H1 (cell line): ENCODE data around the gene NOL12. TPM values are rescaled to one million over a fixed set of nuclear protein-coding genes. Genes with fewer than 3 reads are reported as not detected.

ENCODE experiments used
- CTCF ChIP-seq, 3 experiments: IDR thresholded peaks; 1 replicate in 2 of 3; 2 replicates in 1 of 3; pipeline versions ENCODE4 v1.5.1 to v1.6.1; 2011; ENCODE audit warnings: low read length in 3 of 3, mild to moderate bottlenecking in 3 of 3, inconsistent platforms in 2 of 3, low read depth in 1 of 3, moderate library complexity in 1 of 3; ENCODE audit not compliant: insufficient read depth in 1 of 3; ENCODE audit errors: control extremely low read depth in 1 of 3
- NANOG ChIP-seq: IDR thresholded peaks from 2 replicates; pipeline ENCODE4 v1.6.1; 2011; ENCODE audit warnings: low read length, low read depth, mild to moderate bottlenecking, inconsistent platforms; ENCODE audit not compliant: insufficient read depth, poor library complexity, severe bottlenecking
- NRF1 ChIP-seq: IDR thresholded peaks from 2 replicates; pipeline ENCODE4 v1.6.1; 2011; ENCODE audit warnings: mild to moderate bottlenecking, low read depth, low read length, improper control_type of control experiment
- RFX5 ChIP-seq: IDR thresholded peaks from 2 replicates; pipeline ENCODE4 v1.6.1; 2011; ENCODE audit warnings: low read depth, low read length, improper control_type of control experiment, borderline replicate concordance
- RNF2 ChIP-seq: fragments of 200-900, 300-1000 bp; sonication (generic); IDR thresholded peaks from 2 replicates; pipeline ENCODE4 v1.7.1; 2016; ENCODE audit warnings: borderline replicate concordance, low read depth, mild to moderate bottlenecking, antibody characterized with exemption, low read length; ENCODE audit not compliant: poor library complexity, severe bottlenecking; ENCODE audit errors: missing control alignments
- SIRT6 ChIP-seq: IDR thresholded peaks from one replicate; pipeline ENCODE4 v1.7.1; 2012; ENCODE audit warnings: low read length, inconsistent platforms
- SRF ChIP-seq: IDR thresholded peaks from 2 replicates; pipeline ENCODE4 v1.6.1; 2011; ENCODE audit warnings: mild to moderate bottlenecking, low read depth, low read length, moderate library complexity
- TBP ChIP-seq: IDR thresholded peaks from 2 replicates; pipeline ENCODE4 v1.6.1; 2011; ENCODE audit warnings: low read depth, low read length, improper control_type of control experiment
- polyA plus RNA-seq, 7 experiments: library from polyadenylated mRNA; depleted of rRNA in 3 of 7; stranded (reverse) in 5 of 7; unstranded in 2 of 7; fragments of >200 nt in 5 of 7; fragments of 200-250 nt in 2 of 7; gene quantifications; 1 replicate in 5 of 7; 2 replicates in 1 of 7; 4 replicates in 1 of 7; pipeline versions ENCODE4 v1.2.1 to v1.2.3, GENCODE V29; 2011 to 2013; ENCODE audit warnings: missing spikeins in 2 of 7, mixed read lengths in 2 of 7
- total RNA-seq: library from RNA; stranded (reverse); fragmentation: NEBNext Ultra II Directional; extraction: Animal tissue kit (Norgen Biotek cat#: 25700); gene quantifications from 2 replicates; pipeline ENCODE4 v1.2.1, GENCODE V29; 2021
- TF ChIP-seq, protein P1 (sequence below): fragments of 300-600 bp; sonication (generic); IDR thresholded peaks from 2 replicates; pipeline ENCODE4 v1.7.1; 2012; ENCODE audit warnings: low read length, moderate library complexity, mild to moderate bottlenecking, inconsistent platforms; ENCODE audit not compliant: insufficient replicate concordance

Gene NOL12
- total and polyA plus RNA-seq, 2 of the 8 experiments (the other 6 are each of a cell fraction or from before 2014, with no cell fraction given), result 25.3 to 28.3 TPM

DNA sequence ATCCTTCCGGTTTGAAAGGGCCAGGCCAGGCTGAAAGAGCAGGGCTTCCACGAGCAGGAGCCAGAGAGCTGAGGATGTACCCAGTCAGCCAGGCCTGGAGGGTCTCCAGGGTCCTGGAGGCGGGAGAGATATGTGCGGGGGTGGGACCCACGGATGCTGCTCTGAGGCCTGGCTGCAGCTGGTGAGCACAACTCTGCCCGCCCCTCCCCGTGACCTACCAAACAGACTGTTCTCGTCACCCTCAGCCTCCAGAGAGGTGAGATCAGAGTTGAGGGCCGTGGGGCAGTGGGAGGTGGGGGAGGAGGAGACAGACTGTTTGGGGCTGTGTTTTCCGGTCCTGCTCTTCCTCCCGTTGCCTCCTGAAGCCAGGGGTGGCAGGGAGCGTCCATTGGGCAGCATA is 52.9 kb downstream of the NOL12 start (continued):
- TF ChIP-seq, protein P1, sequence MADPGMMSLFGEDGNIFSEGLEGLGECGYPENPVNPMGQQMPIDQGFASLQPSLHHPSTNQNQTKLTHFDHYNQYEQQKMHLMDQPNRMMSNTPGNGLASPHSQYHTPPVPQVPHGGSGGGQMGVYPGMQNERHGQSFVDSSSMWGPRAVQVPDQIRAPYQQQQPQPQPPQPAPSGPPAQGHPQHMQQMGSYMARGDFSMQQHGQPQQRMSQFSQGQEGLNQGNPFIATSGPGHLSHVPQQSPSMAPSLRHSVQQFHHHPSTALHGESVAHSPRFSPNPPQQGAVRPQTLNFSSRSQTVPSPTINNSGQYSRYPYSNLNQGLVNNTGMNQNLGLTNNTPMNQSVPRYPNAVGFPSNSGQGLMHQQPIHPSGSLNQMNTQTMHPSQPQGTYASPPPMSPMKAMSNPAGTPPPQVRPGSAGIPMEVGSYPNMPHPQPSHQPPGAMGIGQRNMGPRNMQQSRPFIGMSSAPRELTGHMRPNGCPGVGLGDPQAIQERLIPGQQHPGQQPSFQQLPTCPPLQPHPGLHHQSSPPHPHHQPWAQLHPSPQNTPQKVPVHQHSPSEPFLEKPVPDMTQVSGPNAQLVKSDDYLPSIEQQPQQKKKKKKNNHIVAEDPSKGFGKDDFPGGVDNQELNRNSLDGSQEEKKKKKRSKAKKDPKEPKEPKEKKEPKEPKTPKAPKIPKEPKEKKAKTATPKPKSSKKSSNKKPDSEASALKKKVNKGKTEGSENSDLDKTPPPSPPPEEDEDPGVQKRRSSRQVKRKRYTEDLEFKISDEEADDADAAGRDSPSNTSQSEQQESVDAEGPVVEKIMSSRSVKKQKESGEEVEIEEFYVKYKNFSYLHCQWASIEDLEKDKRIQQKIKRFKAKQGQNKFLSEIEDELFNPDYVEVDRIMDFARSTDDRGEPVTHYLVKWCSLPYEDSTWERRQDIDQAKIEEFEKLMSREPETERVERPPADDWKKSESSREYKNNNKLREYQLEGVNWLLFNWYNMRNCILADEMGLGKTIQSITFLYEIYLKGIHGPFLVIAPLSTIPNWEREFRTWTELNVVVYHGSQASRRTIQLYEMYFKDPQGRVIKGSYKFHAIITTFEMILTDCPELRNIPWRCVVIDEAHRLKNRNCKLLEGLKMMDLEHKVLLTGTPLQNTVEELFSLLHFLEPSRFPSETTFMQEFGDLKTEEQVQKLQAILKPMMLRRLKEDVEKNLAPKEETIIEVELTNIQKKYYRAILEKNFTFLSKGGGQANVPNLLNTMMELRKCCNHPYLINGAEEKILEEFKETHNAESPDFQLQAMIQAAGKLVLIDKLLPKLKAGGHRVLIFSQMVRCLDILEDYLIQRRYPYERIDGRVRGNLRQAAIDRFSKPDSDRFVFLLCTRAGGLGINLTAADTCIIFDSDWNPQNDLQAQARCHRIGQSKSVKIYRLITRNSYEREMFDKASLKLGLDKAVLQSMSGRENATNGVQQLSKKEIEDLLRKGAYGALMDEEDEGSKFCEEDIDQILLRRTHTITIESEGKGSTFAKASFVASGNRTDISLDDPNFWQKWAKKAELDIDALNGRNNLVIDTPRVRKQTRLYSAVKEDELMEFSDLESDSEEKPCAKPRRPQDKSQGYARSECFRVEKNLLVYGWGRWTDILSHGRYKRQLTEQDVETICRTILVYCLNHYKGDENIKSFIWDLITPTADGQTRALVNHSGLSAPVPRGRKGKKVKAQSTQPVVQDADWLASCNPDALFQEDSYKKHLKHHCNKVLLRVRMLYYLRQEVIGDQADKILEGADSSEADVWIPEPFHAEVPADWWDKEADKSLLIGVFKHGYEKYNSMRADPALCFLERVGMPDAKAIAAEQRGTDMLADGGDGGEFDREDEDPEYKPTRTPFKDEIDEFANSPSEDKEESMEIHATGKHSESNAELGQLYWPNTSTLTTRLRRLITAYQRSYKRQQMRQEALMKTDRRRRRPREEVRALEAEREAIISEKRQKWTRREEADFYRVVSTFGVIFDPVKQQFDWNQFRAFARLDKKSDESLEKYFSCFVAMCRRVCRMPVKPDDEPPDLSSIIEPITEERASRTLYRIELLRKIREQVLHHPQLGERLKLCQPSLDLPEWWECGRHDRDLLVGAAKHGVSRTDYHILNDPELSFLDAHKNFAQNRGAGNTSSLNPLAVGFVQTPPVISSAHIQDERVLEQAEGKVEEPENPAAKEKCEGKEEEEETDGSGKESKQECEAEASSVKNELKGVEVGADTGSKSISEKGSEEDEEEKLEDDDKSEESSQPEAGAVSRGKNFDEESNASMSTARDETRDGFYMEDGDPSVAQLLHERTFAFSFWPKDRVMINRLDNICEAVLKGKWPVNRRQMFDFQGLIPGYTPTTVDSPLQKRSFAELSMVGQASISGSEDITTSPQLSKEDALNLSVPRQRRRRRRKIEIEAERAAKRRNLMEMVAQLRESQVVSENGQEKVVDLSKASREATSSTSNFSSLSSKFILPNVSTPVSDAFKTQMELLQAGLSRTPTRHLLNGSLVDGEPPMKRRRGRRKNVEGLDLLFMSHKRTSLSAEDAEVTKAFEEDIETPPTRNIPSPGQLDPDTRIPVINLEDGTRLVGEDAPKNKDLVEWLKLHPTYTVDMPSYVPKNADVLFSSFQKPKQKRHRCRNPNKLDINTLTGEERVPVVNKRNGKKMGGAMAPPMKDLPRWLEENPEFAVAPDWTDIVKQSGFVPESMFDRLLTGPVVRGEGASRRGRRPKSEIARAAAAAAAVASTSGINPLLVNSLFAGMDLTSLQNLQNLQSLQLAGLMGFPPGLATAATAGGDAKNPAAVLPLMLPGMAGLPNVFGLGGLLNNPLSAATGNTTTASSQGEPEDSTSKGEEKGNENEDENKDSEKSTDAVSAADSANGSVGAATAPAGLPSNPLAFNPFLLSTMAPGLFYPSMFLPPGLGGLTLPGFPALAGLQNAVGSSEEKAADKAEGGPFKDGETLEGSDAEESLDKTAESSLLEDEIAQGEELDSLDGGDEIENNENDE, result no peak
- TF ChIP-seq NRF1 (no peak), RFX5 (no peak), SRF (no peak), SIRT6 (no peak), TBP (no peak), NANOG (no peak), CTCF (IDR thresholded peaks at IDR 0.05; ENCODE audit: control extremely low read depth in 1 of 3, insufficient read depth in 1 of 3, low read depth in 1 of 3, low read length in 3 of 3) (no peak), RNF2 (no peak)
